Amygdala (tissue), 56 donors: ENCODE data around the gene MC1R.
"Not testable (repeated sequence)": the region's sequence is repeated elsewhere in the genome, so short reads cannot be mapped to it uniquely, and the experiment has no call there.

Experiments used
- DNase-seq, 56 donors: peaks; one replicate each; lab custom pipeline; 2025; lab: John Stamatoyannopoulos, UW

Gene MC1R

DNA sequence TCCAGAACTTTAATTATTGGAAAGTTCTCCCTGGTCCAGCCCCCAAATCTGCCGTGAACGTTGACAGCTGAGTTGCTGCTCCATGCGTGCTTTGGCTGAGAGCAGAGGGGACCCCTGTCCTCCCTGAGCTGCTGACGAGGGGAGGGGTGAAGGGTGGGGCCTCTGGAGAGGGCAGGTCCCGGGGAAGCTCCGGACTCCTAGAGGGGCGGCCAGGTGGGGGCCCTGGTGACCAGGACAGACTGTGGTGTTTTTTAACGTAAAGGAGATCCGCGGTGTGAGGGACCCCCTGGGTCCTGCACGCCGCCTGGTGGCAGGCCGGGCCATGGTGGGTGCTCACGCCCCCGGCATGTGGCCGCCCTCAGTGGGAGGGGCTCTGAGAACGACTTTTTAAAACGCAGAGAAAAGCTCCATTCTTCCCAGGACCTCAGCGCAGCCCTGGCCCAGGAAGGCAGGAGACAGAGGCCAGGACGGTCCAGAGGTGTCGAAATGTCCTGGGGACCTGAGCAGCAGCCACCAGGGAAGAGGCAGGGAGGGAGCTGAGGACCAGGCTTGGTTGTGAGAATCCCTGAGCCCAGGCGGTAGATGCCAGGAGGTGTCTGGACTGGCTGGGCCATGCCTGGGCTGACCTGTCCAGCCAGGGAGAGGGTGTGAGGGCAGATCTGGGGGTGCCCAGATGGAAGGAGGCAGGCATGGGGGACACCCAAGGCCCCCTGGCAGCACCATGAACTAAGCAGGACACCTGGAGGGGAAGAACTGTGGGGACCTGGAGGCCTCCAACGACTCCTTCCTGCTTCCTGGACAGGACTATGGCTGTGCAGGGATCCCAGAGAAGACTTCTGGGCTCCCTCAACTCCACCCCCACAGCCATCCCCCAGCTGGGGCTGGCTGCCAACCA lies at the start of gene MC1R:
MC1R (plus strand) TSS at position 410 of the 895 bp plus-strand sequence; CDS start at position 807, 397 bp downstream.
- DNase-seq = peak in 2 of 56 donors; percentile 18 to 42

DNA sequence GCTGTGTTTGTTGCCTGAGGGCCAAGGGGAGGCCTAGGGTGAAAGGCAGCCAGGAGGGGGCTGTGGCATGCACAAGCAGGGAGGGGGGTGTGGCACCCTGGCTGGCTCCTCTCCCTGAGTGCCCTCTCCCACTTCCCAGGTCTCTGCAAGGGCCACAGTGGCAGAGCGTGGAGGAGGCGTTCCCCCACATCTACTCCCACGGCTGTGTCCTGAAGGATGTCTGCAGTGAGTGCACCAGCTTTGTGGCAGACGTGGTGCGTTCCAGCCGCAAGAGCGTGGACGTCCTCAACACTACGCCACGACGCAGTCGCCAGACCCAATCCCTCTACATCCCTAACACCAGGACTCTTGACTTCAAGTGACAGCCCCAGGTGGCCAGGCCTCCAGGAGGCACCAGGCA lies 48.8 kb upstream of the MC1R start:
- no peak for DNase-seq

GRCh38 chr16:89870440-89870839 lies 48.2 kb upstream of the MC1R start:
- DNase-seq = no peak

DNA sequence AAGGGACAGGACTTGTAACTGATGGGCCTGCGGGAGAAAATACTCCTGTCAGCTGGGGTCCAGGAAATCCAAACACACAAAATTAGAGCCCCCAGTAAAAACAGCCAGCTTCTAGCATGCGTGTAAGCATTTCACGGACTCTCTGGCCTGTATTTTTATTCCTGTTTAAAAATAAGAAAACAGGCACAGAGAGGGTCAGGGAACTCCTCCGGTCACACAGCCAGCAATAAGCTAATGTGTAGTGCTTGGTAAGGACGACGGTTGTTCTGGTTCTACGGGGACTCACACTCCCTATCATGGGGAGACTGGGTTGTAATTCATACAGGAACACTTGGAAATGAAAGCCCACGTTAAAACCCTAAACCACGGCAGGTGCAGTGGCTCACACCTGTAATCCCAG lies 46.8 kb upstream of the MC1R start:
- no peak for DNase-seq

GRCh38 chr16:89873109-89873971 lies 45.3 kb upstream of the MC1R start, which contains the start of gene TCF25:
TSS of gene TCF25 (plus strand) at chr16:89873592. CDS start at chr16:89873668, 76 bp downstream.
- DNase-seq = peak in 53 of 56 donors; percentile 25 to 88 (median 77)

- DNase-seq = peak; percentile 58 to 99 (median 93)
These were observed 44.5 kb upstream of the MC1R start for GRCh38 chr16:89873972-89874689.

DNA sequence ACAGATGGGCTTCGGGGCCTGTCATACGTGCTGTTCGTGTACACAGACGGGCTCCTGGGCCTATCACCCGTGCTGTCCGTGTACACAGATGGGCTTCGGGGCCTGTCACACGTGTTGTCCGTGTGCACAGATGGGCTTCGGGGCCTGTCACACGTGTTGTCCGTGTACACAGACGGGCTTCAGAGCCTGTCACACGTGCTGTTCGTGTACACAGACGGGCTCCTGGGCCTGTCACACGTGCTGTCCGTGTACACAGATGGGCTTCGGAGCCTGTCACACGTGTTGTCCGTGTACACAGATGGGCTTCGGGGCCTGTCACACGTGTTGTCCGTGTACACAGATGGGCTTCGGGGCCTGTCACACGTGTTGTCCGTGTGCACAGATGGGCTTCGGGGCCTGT lies 39.5 kb upstream of the MC1R start:
- not testable (repeated sequence) for DNase-seq

- no peak for DNase-seq
These were observed 37.9 kb upstream of the MC1R start for GRCh38 chr16:89880477-89881367.

DNA sequence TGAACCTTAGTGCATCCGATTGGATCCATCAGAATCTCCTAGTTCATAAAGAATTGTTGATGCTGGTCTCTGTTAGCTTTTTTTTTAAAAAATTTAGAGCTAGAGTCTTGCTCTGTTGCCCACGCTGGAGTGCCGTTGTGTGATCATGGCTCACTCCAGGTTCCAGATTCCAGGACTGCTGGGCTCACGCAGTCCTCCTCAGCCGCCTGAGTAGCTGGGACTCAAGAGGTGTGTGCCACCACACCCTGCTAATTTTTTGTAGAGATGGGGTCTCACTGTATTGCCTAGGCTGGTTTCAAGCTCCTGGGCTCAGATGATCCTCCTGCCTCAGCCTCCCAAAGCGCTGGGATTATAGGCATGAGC lies 37.3 kb upstream of the MC1R start:
- no peak for DNase-seq

DNA sequence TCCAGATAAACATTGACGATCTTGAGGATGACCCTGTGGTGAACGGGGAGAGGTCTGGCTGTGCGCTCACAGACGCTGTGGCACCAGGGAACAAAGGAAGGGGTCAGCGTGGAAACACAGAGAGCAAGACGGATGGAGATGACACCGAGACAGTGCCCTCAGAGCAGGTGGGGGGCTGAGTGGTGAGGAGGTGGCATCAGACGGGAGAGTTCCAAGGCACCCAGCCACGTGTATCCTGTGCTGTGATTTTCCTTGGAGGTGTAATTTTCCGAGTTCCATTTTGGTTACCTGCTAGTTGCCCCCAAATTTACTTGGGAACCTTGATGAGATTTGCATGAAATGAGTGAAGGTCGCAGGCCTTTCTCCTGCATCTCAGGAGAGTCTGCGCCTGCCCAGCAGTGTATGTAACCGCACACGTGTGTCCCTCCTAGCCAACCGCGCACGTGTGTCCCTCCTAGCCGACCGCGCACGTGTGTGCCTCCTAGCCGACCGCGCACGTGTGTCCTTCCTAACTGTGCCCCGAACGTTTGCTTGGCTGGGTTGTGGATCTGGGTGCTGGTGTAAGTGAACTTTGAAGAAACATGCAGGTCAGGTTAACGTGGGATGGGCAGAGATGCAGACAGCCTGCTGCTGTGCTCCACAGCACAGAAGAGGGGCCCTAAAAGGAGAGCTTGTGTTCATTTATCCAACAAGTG lies 35.2 kb upstream of the MC1R start:
- DNase-seq = no peak

GRCh38 chr16:89884041-89884421 lies 34.6 kb upstream of the MC1R start:
- no peak for DNase-seq

- no peak for DNase-seq
These were observed 31.4 kb upstream of the MC1R start for GRCh38 chr16:89887243-89887642.

GRCh38 chr16:89890200-89890599 lies 28.5 kb upstream of the MC1R start:
- no peak for DNase-seq

- DNase-seq = no peak
These were observed 27.6 kb upstream of the MC1R start for GRCh38 chr16:89890886-89891657.

GRCh38 chr16:89892055-89892630 lies 26.5 kb upstream of the MC1R start:
- DNase-seq = no peak

- DNase-seq = no peak
These were observed 26.0 kb upstream of the MC1R start for GRCh38 chr16:89892635-89893034.

- DNase-seq = no peak
These were observed 24.8 kb upstream of the MC1R start for GRCh38 chr16:89893642-89894548.
